Kidney (tissue), 14 donors: ENCODE measurements around the gene RASAL2. TPM values are rescaled to one million over a fixed set of nuclear protein-coding genes. Genes with fewer than 3 reads are reported as not detected.

ENCODE experiments used
- DNase-seq, 5 donors: peaks; one replicate each; pipeline ENCODE4 v3.0.0-alpha.2; 2013 to 2020
- FAIRE-seq: peaks from 2 replicates; lab custom pipeline; 2012; peaks lifted over from hg19 to GRCh38; lab: Jason Lieb, UNC
- H3K27ac ChIP-seq, 2 donors: one replicate each; pipeline ENCODE4 v1.7.0; 2013; ENCODE audit warnings: low read depth in 2 of 2, low read length in 2 of 2, inconsistent platforms in 1 of 2
- H3K27me3 ChIP-seq: one replicate; pipeline ENCODE4 v1.7.1; 2013; ENCODE audit warnings: low read length, inconsistent platforms; ENCODE audit not compliant: control insufficient read depth, insufficient read depth
- H3K36me3 ChIP-seq, 3 donors: one replicate each; pipeline versions ENCODE4 v1.7.0 to v1.7.1; 2013; ENCODE audit warnings: low read length in 3 of 3, control low read depth in 1 of 3, inconsistent platforms in 1 of 3; ENCODE audit not compliant: insufficient read depth in 3 of 3, control insufficient read depth in 2 of 3
- H3K4me1 ChIP-seq, 3 donors: one replicate each; pipeline versions ENCODE4 v1.7.0 to v1.7.1; 2013; ENCODE audit warnings: low read length in 3 of 3, inconsistent platforms in 1 of 3, low read depth in 1 of 3; ENCODE audit not compliant: control insufficient read depth in 2 of 3, insufficient read depth in 2 of 3
- H3K4me3 ChIP-seq, 3 donors: one replicate each; pipeline versions ENCODE4 v1.7.0 to v1.8.1; 2013; ENCODE audit warnings: low read length in 3 of 3, control low read depth in 1 of 3, inconsistent platforms in 1 of 3
- H3K9ac ChIP-seq, 3 donors: one replicate each; pipeline versions ENCODE4 v1.7.0 to v1.7.1; 2013; ENCODE audit warnings: low read length in 3 of 3, control low read depth in 1 of 3, inconsistent platforms in 1 of 3
- H3K9me3 ChIP-seq, 3 donors: one replicate each; pipeline versions ENCODE4 v1.7.0 to v1.7.1; 2013; ENCODE audit warnings: low read length in 3 of 3, control low read depth in 1 of 3, inconsistent platforms in 1 of 3; ENCODE audit not compliant: control insufficient read depth in 2 of 3, insufficient read depth in 1 of 3
- intact Hi-C: fragments of 100-400 bp; cut with DNase I; formaldehyde crosslinking; loops from one replicate; pipeline ENCODE4 v1.11.1; 2022
- polyA plus RNA-seq: library from polyadenylated mRNA; stranded (reverse); fragments of 350-450 nt; fragmentation: Illumina TruSeq; extraction: RNeasy Lipid Tissue Mini Kit (QIAGEN cat#74804); gene quantifications from one replicate; pipeline ENCODE4 v1.2.3, GENCODE V29; 2014; ENCODE audit warnings: low read depth, low replicate concordance; ENCODE audit not compliant: insufficient read depth
- total RNA-seq: library from RNA; stranded (reverse); fragmentation: NEBNext Ultra II Directional; extraction: Animal tissue kit (Norgen Biotek cat#: 25700); gene quantifications from one replicate; pipeline ENCODE4 v1.2.1, GENCODE V29; 2021
- TF ChIP-seq, protein P1 (sequence below): IDR thresholded peaks from 3 replicates; pipeline ENCODE4 v1.5.1; 2012; ENCODE audit warnings: mild to moderate bottlenecking, moderate library complexity, borderline replicate concordance; ENCODE audit not compliant: insufficient read depth; ENCODE audit errors: extremely low read depth
- donor health status: control.
- donor health status: control.
- donor health status: control.
- donor health status: control.
- donor health status: control.
- donor health status: DM: yes; HTN: yes; CAD: no.
- donor health status: Normal renal cell carcinoma (clear cell type).

RASAL2 gene
- total and polyA plus RNA-seq, 2 donors from 2014 or later = 2.2 to 26.5 TPM

DNA sequence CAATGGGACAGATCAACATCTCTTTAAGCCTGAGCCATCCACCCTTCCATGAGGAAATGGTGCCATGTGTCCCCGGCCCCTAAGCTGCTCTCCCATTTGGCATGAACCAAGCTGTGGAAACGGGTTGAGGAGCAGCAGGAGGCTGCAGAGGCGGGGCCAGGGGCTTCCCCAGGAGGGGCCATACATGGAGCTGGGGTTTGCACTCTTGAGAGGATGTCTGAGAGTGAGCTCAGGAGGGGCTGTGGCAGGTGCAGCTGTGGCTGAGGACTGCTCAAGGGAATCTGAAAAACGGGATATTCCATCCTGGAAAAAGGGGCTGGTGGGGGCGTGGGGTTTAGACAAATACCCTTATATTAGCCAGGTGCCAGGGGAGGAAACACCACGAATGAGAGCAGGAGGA is 409.9 kb downstream of the RASAL2 start:
- intact Hi-C loops = loop anchor here (10.0 kb wide), 1 partner anchor 199 kb away; no protein-coding TSS in a partner anchor
- no peak overlapping the region for H3K27ac ChIP-seq
- H3K36me3 ChIP-seq = no peaks in the 10 kb centered on the region
- H3K4me3 ChIP-seq = no peak overlapping the region
- DNase-seq = no peak
- TF ChIP-seq, protein P1, sequence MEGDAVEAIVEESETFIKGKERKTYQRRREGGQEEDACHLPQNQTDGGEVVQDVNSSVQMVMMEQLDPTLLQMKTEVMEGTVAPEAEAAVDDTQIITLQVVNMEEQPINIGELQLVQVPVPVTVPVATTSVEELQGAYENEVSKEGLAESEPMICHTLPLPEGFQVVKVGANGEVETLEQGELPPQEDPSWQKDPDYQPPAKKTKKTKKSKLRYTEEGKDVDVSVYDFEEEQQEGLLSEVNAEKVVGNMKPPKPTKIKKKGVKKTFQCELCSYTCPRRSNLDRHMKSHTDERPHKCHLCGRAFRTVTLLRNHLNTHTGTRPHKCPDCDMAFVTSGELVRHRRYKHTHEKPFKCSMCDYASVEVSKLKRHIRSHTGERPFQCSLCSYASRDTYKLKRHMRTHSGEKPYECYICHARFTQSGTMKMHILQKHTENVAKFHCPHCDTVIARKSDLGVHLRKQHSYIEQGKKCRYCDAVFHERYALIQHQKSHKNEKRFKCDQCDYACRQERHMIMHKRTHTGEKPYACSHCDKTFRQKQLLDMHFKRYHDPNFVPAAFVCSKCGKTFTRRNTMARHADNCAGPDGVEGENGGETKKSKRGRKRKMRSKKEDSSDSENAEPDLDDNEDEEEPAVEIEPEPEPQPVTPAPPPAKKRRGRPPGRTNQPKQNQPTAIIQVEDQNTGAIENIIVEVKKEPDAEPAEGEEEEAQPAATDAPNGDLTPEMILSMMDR = no peak
- FAIRE-seq = no peak
- H3K9ac ChIP-seq = no peak overlapping the region
- no peaks in the 10 kb centered on the region for H3K4me1 ChIP-seq
- no peaks in the 10 kb centered on the region for H3K9me3 ChIP-seq
- H3K27me3 ChIP-seq = no peaks in the 10 kb centered on the region

DNA sequence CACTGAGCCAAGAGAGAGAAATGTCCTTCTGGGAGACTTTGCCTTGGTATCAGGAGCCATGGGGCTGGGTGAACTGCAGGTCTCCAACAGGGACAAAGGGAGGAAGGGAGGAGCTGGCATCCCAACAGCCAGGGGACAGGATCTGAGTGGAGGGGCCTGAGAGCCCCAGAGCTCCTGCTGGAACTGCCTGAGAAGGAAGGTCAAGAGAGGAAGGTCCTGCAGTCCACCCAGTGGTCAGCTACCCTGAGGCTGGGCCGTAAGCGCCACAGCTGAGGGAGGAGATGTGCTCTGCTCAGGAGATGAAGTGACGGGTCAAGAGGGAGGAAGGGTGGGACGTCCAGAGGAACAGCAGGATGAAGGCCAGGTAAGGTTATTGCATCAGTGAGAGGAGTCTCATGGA is 410.4 kb downstream of the RASAL2 start:
- Histone ChIP-seq H3K36me3 (no peaks in the 10 kb centered on the region), H3K9ac (no peak overlapping the region), H3K27ac (no peak overlapping the region), H3K4me1 (no peaks in the 10 kb centered on the region), H3K4me3 (no peak overlapping the region), H3K27me3 (no peaks in the 10 kb centered on the region), H3K9me3 (no peaks in the 10 kb centered on the region)
- DNase-seq (no peak), FAIRE-seq (no peak)
- TF ChIP-seq, protein P1 = no peak
- intact Hi-C loops = loop anchor here (10.0 kb wide), 1 partner anchor 199 kb away; no protein-coding TSS in a partner anchor

DNA sequence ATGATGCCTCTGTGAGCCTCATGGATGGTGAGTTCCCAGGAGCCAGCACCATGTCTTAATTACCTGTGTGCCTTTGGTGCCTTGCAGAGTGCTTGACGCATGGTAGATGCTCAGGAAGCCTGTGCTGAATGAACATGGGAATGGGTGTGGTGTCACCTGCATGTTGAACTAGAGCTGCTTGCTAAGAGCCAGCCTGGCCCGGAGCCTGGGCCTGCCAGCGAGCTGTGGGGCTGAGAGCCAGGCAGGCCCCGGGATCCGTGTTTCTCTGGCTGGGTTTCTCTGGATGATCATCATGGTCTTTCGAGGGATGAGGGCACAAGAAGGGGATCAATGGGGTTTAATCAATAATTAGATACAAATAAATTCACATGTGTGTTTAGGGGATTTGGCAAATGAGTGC is 412.3 kb downstream of the RASAL2 start:
- no peak for FAIRE-seq
- no peaks in the 10 kb centered on the region for H3K27me3 ChIP-seq
- H3K4me3 ChIP-seq = no peak overlapping the region
- H3K4me1 ChIP-seq = no peaks in the 10 kb centered on the region
- H3K27ac ChIP-seq = no peak overlapping the region
- DNase-seq = no peak
- intact Hi-C loops = loop anchor here (10.0 kb wide), 1 partner anchor 201 kb away; no protein-coding TSS in a partner anchor
- TF ChIP-seq, protein P1 = no peak
- no peaks in the 10 kb centered on the region for H3K9me3 ChIP-seq
- H3K9ac ChIP-seq = no peak overlapping the region
- H3K36me3 ChIP-seq = no peaks in the 10 kb centered on the region

DNA sequence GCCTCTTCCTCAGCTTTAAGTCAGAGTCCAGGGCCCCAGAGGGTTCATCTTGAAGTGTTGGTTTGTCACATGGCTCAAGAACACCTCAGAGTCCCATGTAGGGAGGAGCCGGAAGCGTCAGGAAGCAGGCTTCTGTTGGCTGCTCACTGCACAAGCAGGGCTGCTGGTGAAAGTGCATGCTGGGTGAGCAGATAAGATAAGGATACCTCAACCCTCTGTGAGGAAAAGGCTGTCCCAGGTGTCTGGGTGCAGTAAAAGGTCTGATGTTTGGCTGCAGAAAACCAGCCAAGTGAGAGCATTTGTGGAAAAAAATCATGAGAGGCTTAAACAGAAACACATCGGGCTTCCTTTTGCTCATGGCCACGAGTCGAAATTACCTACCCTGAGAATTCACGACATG is 412.8 kb downstream of the RASAL2 start:
- Histone ChIP-seq H3K27ac (no peak overlapping the region), H3K27me3 (no peaks in the 10 kb centered on the region), H3K9ac (no peak overlapping the region), H3K4me1 (no peaks in the 10 kb centered on the region), H3K4me3 (no peak overlapping the region), H3K9me3 (no peaks in the 10 kb centered on the region), H3K36me3 (no peaks in the 10 kb centered on the region)
- intact Hi-C loops = loop anchor here (10.0 kb wide), 1 partner anchor 202 kb away; no protein-coding TSS in a partner anchor
- FAIRE-seq (no peak), DNase-seq (no peak)
- TF ChIP-seq, protein P1 = no peak
